B cell (primary cell): ENCODE data around the gene RWDD2A. TPM values are rescaled to one million over a fixed set of nuclear protein-coding genes. Genes with fewer than 3 reads are reported as not detected.

Source experiments
- ATAC-seq: fragments of 200-7000 bp; cut with Tn5 transposase; one replicate; pipeline ENCODE4 v1.10.0; 2021; ENCODE audit warnings: low read depth, mild to moderate bottlenecking, moderate number of reproducible peaks, moderate library complexity
- CTCF ChIA-PET: fragments of 350-600 bp; sonication (Branson Sonifier 250); formaldehyde crosslinking; loops from one replicate; lab custom pipeline; 2021; ENCODE audit warnings: antibody characterized with exemption, inconsistent platforms; lab: Charles Lee
- POLR2A ChIA-PET: fragments of 350-600 bp; sonication (Branson Sonifier 250); formaldehyde crosslinking; loops from one replicate; lab custom pipeline; 2021; ENCODE audit warnings: antibody characterized with exemption; lab: Charles Lee
- DNase-seq: peaks from one replicate; pipeline ENCODE4 v3.0.0; 2013
- H2AFZ ChIP-seq: 2 replicates; pipeline ENCODE4 v1.6.1; 2012; ENCODE audit warnings: mild to moderate bottlenecking, low read depth, low read length; ENCODE audit not compliant: insufficient read depth, poor library complexity, severe bottlenecking
- H3K27ac ChIP-seq, 2 donors: 1 replicate in 1 of 2; 2 replicates in 1 of 2; pipeline ENCODE4 v1.5.1; 2012 to 2013; ENCODE audit warnings: low read length in 2 of 2, mild to moderate bottlenecking in 2 of 2, moderate library complexity in 1 of 2
- H3K27me3 ChIP-seq, 4 experiments: fragments of 200-600 bp in 1 of 4; sonication (generic) in 1 of 4; replicated peaks in 1 of 4; 1 replicate in 2 of 4; 2 replicates in 2 of 4; pipeline versions ENCODE4 v1.6.1 to v1.7.0; 2013 to 2016; ENCODE audit warnings: low read length in 3 of 4, mild to moderate bottlenecking in 2 of 4, mixed read lengths in 1 of 4, moderate library complexity in 1 of 4; ENCODE audit not compliant: insufficient read depth in 4 of 4, control insufficient read depth in 3 of 4; ENCODE audit errors: control extremely low read depth in 1 of 4
- H3K36me3 ChIP-seq, 2 experiments: replicated peaks in 1 of 2; 1 replicate in 1 of 2; 2 replicates in 1 of 2; pipeline versions ENCODE4 v1.6.1 to v1.7.1; 2013; ENCODE audit warnings: low read length in 1 of 2; ENCODE audit not compliant: insufficient read depth in 2 of 2, control insufficient read depth in 1 of 2; ENCODE audit errors: control extremely low read depth in 1 of 2, extremely low read depth in 1 of 2
- H3K4me1 ChIP-seq, 2 donors: fragments of 200-600 bp in 1 of 2; sonication (generic) in 1 of 2; 1 replicate in 1 of 2; 2 replicates in 1 of 2; pipeline versions ENCODE4 v1.5.1 to v1.6.1; 2013 to 2017; ENCODE audit warnings: low read length in 2 of 2; ENCODE audit not compliant: control insufficient read depth in 2 of 2, insufficient read depth in 2 of 2
- H3K4me2 ChIP-seq: replicated peaks from 2 replicates; pipeline ENCODE3; 2012; ENCODE audit warnings: mild to moderate bottlenecking, low read depth, low read length; ENCODE audit not compliant: poor library complexity, severe bottlenecking
- H3K4me3 ChIP-seq, 5 experiments: fragments of 200-600 bp in 1 of 5; sonication (generic) in 1 of 5; 1 replicate in 3 of 5; 2 replicates in 2 of 5; pipeline versions ENCODE4 v1.5.1 to v1.7.0; 2011 to 2016; ENCODE audit warnings: low read length in 4 of 5, mild to moderate bottlenecking in 4 of 5, low read depth in 2 of 5, control low read depth in 1 of 5, moderate library complexity in 1 of 5; ENCODE audit not compliant: insufficient read depth in 1 of 5; ENCODE audit errors: control extremely low read depth in 1 of 5, extremely low read depth in 1 of 5
- H3K79me2 ChIP-seq: fragments of 200-600 bp; sonication (generic); one replicate; pipeline ENCODE4 v1.6.0; 2016; ENCODE audit warnings: low read length; ENCODE audit not compliant: control insufficient read depth, insufficient read depth
- H3K9ac ChIP-seq: fragments of 200-600 bp; sonication (generic); 2 replicates; pipeline ENCODE4 v1.6.1; 2017; ENCODE audit warnings: mild to moderate bottlenecking, low read length, moderate library complexity
- H3K9me3 ChIP-seq, 3 donors: one replicate each; pipeline versions ENCODE4 v1.6.1 to v1.7.1; 2013; ENCODE audit warnings: low read length in 2 of 3; ENCODE audit not compliant: control insufficient read depth in 2 of 3, insufficient read depth in 1 of 3; ENCODE audit errors: control extremely low read depth in 1 of 3
- H4K20me1 ChIP-seq: 2 replicates; pipeline ENCODE4 v1.6.0; 2012; ENCODE audit warnings: mild to moderate bottlenecking, low read length; ENCODE audit not compliant: insufficient read depth, control insufficient read depth, poor library complexity, severe bottlenecking
- H3K27ac Mint-ChIP-seq: one replicate; pipeline ENCODE4 v1.8.0; 2021; ENCODE audit warnings: mixed read lengths
- H3K27me3 Mint-ChIP-seq: one replicate; pipeline ENCODE4 v1.8.0; 2021; ENCODE audit warnings: mixed read lengths
- H3K4me1 Mint-ChIP-seq: one replicate; pipeline ENCODE4 v1.8.0; 2021; ENCODE audit warnings: mixed read lengths
- H3K4me3 Mint-ChIP-seq: one replicate; pipeline ENCODE4 v1.8.0; 2021; ENCODE audit warnings: mixed read lengths
- H3K9me3 Mint-ChIP-seq: one replicate; pipeline ENCODE4 v1.8.0; 2022; ENCODE audit warnings: mixed read lengths; ENCODE audit not compliant: insufficient read depth
- EZH2 ChIP-seq: IDR thresholded peaks from 2 replicates; pipeline ENCODE4 v1.6.1; 2012; ENCODE audit warnings: borderline replicate concordance, low read depth, mild to moderate bottlenecking, moderate library complexity, low read length; ENCODE audit not compliant: insufficient read depth, poor library complexity, severe bottlenecking
- WGBS: methylation state at CpG from one replicate; pipeline ENCODE4 v1.1.5; 2013; ENCODE audit warnings: missing lambda C conversion rate; ENCODE audit not compliant: insufficient coverage; 5-methylcytosine and 5-hydroxymethylcytosine counted together
- intact Hi-C: fragments of 100-400 bp; cut with micrococcal nuclease; formaldehyde crosslinking; loops from one replicate; pipeline ENCODE4 v1.10.0; 2022
- polyA plus RNA-seq: library from polyadenylated mRNA; depleted of rRNA; stranded (reverse); fragments of >200 nt; gene quantifications from 2 replicates; pipeline ENCODE4 v1.2.3, GENCODE V29; 2012
- total RNA-seq, 2 donors: library from RNA; stranded (reverse); fragments of 120-200 nt in 1 of 2; gene quantifications; 1 replicate in 1 of 2; 2 replicates in 1 of 2; pipeline versions ENCODE4 v1.2.3 to v1.2.4, GENCODE V29; 2013 to 2022
- TF ChIP-seq, protein P1 (sequence below): fragments of 200-600 bp; IDR thresholded peaks from one replicate; pipeline ENCODE4 v1.8.0; 2022; ENCODE audit warnings: antibody characterized with exemption, mild to moderate bottlenecking

The RWDD2A gene
- total and polyA plus RNA-seq, 2 donors (not counting 1 experiment from before 2014, with no cell fraction given), result 1.5 to 2.9 TPM

DNA sequence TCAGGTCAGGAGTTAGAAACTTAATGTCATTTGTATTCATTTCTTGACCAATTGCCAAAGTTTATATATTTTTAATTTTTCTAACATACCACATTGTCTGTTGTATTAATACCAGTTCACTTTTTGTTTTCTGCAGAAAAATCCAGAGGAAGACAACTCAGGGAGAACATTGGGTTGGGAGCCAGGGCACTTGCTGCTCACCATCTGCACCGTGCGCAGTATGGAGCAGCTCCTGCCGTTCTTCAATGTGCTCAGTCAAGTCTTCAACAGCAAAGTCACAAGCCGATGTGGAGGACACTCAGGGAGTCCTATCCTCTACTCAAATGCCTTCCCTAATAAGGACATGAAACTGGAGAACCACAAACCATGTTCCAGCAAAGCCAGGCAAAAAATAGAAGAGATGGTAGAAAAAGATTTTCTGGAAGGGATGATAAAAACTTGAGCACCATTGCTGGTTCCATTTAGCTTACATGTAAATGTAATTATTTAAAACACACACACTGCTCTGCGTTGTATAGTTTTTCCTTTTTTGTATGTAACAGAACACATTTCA, 25.4 kb upstream of the RWDD2A start:
- CTCF ChIA-PET, result no interaction called here
- Mint-ChIP-seq H3K27ac (no peak overlapping the region), H3K9me3 (no peaks in the 10 kb centered on the region), H3K27me3 (no peaks in the 10 kb centered on the region), H3K4me3 (no peak overlapping the region), H3K4me1 (no peaks in the 10 kb centered on the region)
- H3K4me1 ChIP-seq, result no peaks in the 10 kb centered on the region
- H3K4me3 ChIP-seq, result no peak overlapping the region
- no peaks in the 10 kb centered on the region for H3K79me2 ChIP-seq
- intact Hi-C loops, result no loop called here
- no peak overlapping the region for H2AFZ ChIP-seq
- no peaks in the 10 kb centered on the region for H4K20me1 ChIP-seq
- no peak overlapping the region for H3K27ac ChIP-seq
- H3K4me2 ChIP-seq, result no peak overlapping the region
- no peak for TF ChIP-seq EZH2
- TF ChIP-seq, protein P1, sequence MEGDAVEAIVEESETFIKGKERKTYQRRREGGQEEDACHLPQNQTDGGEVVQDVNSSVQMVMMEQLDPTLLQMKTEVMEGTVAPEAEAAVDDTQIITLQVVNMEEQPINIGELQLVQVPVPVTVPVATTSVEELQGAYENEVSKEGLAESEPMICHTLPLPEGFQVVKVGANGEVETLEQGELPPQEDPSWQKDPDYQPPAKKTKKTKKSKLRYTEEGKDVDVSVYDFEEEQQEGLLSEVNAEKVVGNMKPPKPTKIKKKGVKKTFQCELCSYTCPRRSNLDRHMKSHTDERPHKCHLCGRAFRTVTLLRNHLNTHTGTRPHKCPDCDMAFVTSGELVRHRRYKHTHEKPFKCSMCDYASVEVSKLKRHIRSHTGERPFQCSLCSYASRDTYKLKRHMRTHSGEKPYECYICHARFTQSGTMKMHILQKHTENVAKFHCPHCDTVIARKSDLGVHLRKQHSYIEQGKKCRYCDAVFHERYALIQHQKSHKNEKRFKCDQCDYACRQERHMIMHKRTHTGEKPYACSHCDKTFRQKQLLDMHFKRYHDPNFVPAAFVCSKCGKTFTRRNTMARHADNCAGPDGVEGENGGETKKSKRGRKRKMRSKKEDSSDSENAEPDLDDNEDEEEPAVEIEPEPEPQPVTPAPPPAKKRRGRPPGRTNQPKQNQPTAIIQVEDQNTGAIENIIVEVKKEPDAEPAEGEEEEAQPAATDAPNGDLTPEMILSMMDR, result no peak
- H3K9me3 ChIP-seq, result no peaks in the 10 kb centered on the region
- no peak for DNase-seq
- H3K9ac ChIP-seq, result no peak overlapping the region
- no peaks in the 10 kb centered on the region for H3K27me3 ChIP-seq
- 100% methylated on average over 2 of the region's 5 CpGs for WGBS
- POLR2A ChIA-PET, result no interaction called here
- ATAC-seq, result no peak
- H3K36me3 ChIP-seq, result peaks cover 6 to 82% of the 10 kb centered on the region in 2 experiments

DNA sequence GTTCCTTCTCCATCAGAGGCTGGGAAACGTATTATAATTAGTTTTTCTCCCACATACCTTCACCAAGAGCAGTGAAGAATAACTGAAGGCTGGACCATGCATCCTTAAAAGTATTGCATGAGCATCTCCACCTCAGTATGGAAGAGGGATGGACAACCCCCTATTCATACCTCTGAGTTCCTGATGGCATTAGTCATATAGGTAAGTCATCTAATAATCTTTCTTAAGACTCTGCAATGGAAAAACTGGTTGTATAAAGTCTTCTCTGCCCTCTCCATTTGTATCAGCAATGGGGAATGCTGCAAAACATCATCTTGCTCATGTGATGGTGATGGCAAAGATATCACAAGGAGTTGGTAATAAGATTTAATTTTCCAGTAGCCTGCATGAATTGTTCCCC, 24.6 kb upstream of the RWDD2A start:
- no peak overlapping the region for H3K27ac Mint-ChIP-seq
- H3K27me3 Mint-ChIP-seq, result no peaks in the 10 kb centered on the region

More for the DNA sequence above, 24.6 kb upstream of the RWDD2A start:
- intact Hi-C loops, result no loop called here
- Histone ChIP-seq H3K4me3 (no peak overlapping the region), H3K79me2 (no peaks in the 10 kb centered on the region), H3K36me3 (peaks cover 6 to 84% of the 10 kb centered on the region in 2 experiments), H3K27me3 (no peaks in the 10 kb centered on the region), H3K4me1 (no peaks in the 10 kb centered on the region), H3K27ac (no peak overlapping the region), H3K4me2 (no peak overlapping the region), H3K9ac (no peak overlapping the region), H2AFZ (no peak overlapping the region), H4K20me1 (no peaks in the 10 kb centered on the region), H3K9me3 (no peaks in the 10 kb centered on the region)
- TF ChIP-seq, protein P1, result no peak
- TF ChIP-seq EZH2, result no peak
- Mint-ChIP-seq H3K4me1 (no peaks in the 10 kb centered on the region), H3K4me3 (no peak overlapping the region), H3K9me3 (no peaks in the 10 kb centered on the region)
- ATAC-seq, result no peak
- ChIA-PET CTCF (interaction anchor here (1.6 kb wide), 1 partner anchor 103 kb away, joined by 4 read pairs; the partner anchor contains the start of gene UBE3D), POLR2A (no interaction called here)
- no peak for DNase-seq
- WGBS, result no CpG with 5 or more reads among the region's 1 CpG
